ENCODE data around the gene CFAP299.

CFAP299 gene

GRCh38 chr4:81003597-81004111 lies 668.1 kb downstream of the CFAP299 start:
- Mint-ChIP-seq H3K4me3 (no peak overlapping the region), H3K27ac (ENCODE audit: low read depth) (no peak overlapping the region), H3K36me3 (ENCODE audit: insufficient read depth) (no peaks in the 10 kb centered on the region), H3K27me3 (peaks cover 24% of the 10 kb centered on the region), H3K9me3 (no peaks in the 10 kb centered on the region), H3K4me1 (peaks cover 10% of the 10 kb centered on the region)
- DNase-seq (ENCODE audit: low spot score in 2 of 2), result no peak
- peak; percentile 10 for ATAC-seq (replicated peaks; ENCODE audit: extremely low read depth, poor library complexity, severe bottlenecking)

- H3K4me3 Mint-ChIP-seq, result no peak overlapping the region
- H3K27ac Mint-ChIP-seq (ENCODE audit: low read depth), result no peak overlapping the region
- H3K36me3 Mint-ChIP-seq (ENCODE audit: insufficient read depth), result no peaks in the 10 kb centered on the region
- no peaks in the 10 kb centered on the region for H3K9me3 Mint-ChIP-seq
- peaks cover 24% of the 10 kb centered on the region for H3K27me3 Mint-ChIP-seq
- ATAC-seq (replicated peaks; ENCODE audit: extremely low read depth, poor library complexity, severe bottlenecking), result no peak
- no peak for DNase-seq (ENCODE audit: low spot score in 2 of 2)
- peaks cover 10% of the 10 kb centered on the region for H3K4me1 Mint-ChIP-seq
These were observed 671.9 kb downstream of the CFAP299 start for GRCh38 chr4:81007417-81007816.

Measured in central memory CD8-positive, alpha-beta T cell (primary cell).